ENCODE measurements around the gene FLNB. TPM values are rescaled to one million over a fixed set of nuclear protein-coding genes. Genes with fewer than 3 reads are reported as not detected.

The FLNB gene
- total RNA-seq, 4 donors from 2014 or later: 164 to 258 (median 242) TPM

GRCh38 chr3:57998366-57999283 lies 9.6 kb upstream of the FLNB start:
- TF ChIP-seq POLR2A (IDR thresholded peaks at IDR 0.05) (peak in 1 of 2 donors; percentile 56), CTCF (IDR thresholded peaks at IDR 0.05) (peak in 1 of 6 experiments; percentile 10)
- intact Hi-C loops (cut with DNase I): no loop called here
- 22 to 23% methylated on average over 10 of the region's 10 CpGs for WGBS, 2 donors

GRCh38 chr3:57999417-58000115 lies 8.7 kb upstream of the FLNB start:
- Histone ChIP-seq H3K4me1 (peaks cover 6 to 13% of the 10 kb centered on the region in 2 donors), H3K36me3 (no peaks in the 10 kb centered on the region), H3K4me3 (replicated peaks in 1 of 3) (no peak overlapping the region), H3K9me3 (no peaks in the 10 kb centered on the region), H3K27me3 (no peaks in the 10 kb centered on the region), H3K27ac (peak overlapping the region; percentile 71 to 94 (median 90))
- no peak for TF ChIP-seq CTCF (IDR thresholded peaks at IDR 0.05)
- no peak for TF ChIP-seq POLR2A (IDR thresholded peaks at IDR 0.05)
- 88 to 91% methylated on average over 11 of the region's 11 CpGs for WGBS, 2 donors
- intact Hi-C loops (cut with DNase I): loop anchor here (10.0 kb wide), 1 partner anchor 295 kb away; no protein-coding TSS in a partner anchor
- DNase-seq: no peak

More at GRCh38 chr3:57998366-57999283, 9.6 kb upstream of the FLNB start:
- peak; percentile 74 to 76 for DNase-seq
- no peak overlapping the region for H3K4me3 ChIP-seq (replicated peaks in 1 of 3)
- peak overlapping the region; percentile 75 to 94 (median 90) for H3K27ac ChIP-seq
- peaks cover 6 to 13% of the 10 kb centered on the region in 2 donors for H3K4me1 ChIP-seq
- H3K36me3 ChIP-seq: no peaks in the 10 kb centered on the region
- H3K9me3 ChIP-seq: no peaks in the 10 kb centered on the region
- no peaks in the 10 kb centered on the region for H3K27me3 ChIP-seq

- peaks cover 6 to 13% of the 10 kb centered on the region in 2 donors for H3K4me1 ChIP-seq
- 93 to 99% methylated on average over 7 of the region's 7 CpGs for WGBS, 2 donors
- H3K9me3 ChIP-seq: no peaks in the 10 kb centered on the region
- no peak for TF ChIP-seq POLR2A (IDR thresholded peaks at IDR 0.05)
- TF ChIP-seq CTCF (IDR thresholded peaks at IDR 0.05): no peak
- no peaks in the 10 kb centered on the region for H3K36me3 ChIP-seq
- H3K27me3 ChIP-seq: no peaks in the 10 kb centered on the region
- peak overlapping the region in 1 of 3 donors; percentile 94 for H3K27ac ChIP-seq
- no peak overlapping the region for H3K4me3 ChIP-seq (replicated peaks in 1 of 3)
- intact Hi-C loops (cut with DNase I): loop anchor here (10.0 kb wide), 1 partner anchor 294 kb away; no protein-coding TSS in a partner anchor
- DNase-seq: no peak
These were observed 7.7 kb upstream of the FLNB start for GRCh38 chr3:58000306-58001085.

GRCh38 chr3:58001086-58001467 lies 7.1 kb upstream of the FLNB start:
- TF ChIP-seq POLR2A (IDR thresholded peaks at IDR 0.05): no peak
- no peak for TF ChIP-seq CTCF (IDR thresholded peaks at IDR 0.05)
- no peaks in the 10 kb centered on the region for H3K9me3 ChIP-seq
- H3K27me3 ChIP-seq: no peaks in the 10 kb centered on the region
- H3K36me3 ChIP-seq: no peaks in the 10 kb centered on the region
- H3K4me3 ChIP-seq (replicated peaks in 1 of 3): no peak overlapping the region
- no peak overlapping the region for H3K27ac ChIP-seq
- intact Hi-C loops (cut with DNase I): loop anchor here (10.0 kb wide), 1 partner anchor 294 kb away; no protein-coding TSS in a partner anchor
- peaks cover 6 to 13% of the 10 kb centered on the region in 2 donors for H3K4me1 ChIP-seq
- no peak for DNase-seq
- 85 to 98% methylated on average over 3 of the region's 3 CpGs for WGBS, 2 donors

All from thyroid gland (tissue), 4 donors.